ENCODE measurements around the gene CCDC3. TPM values are rescaled to one million over a fixed set of nuclear protein-coding genes. Genes with fewer than 3 reads are reported as not detected.

Gene CCDC3
- total RNA-seq, 1 donor from 2014 or later, result 0.09 TPM

DNA sequence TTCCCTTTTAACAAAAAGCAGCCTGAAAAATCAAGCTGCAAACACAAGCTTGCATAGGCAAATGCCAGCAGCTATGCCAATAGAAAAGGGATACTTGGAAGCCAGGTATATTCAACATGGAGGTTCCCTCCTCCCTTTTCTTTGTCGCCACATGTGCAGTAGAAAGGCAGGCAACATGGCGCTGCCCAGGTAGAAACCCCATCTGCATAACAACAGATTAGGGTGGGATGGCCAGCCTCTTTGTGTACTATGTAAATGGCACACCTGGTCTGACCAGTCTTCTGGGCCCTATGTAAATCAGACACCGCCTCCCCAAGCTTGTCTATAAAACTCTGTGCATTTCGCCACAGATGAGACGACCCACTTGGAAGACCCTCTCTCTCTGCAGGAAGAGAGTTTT is 58.1 kb downstream of the CCDC3 start:
- Mint-ChIP-seq H3K27ac (no peak overlapping the region), H3K36me3 (ENCODE audit: low read depth) (no peaks in the 10 kb centered on the region), H3K4me3 (no peak overlapping the region), H3K9me3 (no peaks in the 10 kb centered on the region), H3K4me1 (no peaks in the 10 kb centered on the region), H3K27me3 (peaks cover 2% of the 10 kb centered on the region)
- intact Hi-C loops (cut with micrococcal nuclease), result no loop called here
- DNase-seq, result no peak

DNA sequence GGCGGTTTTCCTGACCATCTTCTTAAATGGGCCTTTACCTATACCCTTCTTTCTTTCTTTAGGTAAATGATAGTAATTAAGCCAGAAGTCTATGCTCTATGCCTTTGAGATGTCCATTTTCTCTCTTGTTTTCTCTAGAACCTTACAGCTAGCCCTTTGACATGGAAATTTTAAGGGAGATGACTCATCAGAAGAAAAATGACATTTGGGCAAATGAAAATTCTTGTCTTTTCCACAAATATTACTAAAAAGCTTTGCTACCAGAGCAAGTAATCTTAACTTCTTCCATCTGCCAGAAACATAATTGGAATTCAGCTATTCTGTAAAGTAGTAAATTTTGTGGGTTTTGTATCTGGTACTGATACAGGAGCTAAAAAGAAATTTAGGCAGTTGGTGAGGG is 59.5 kb downstream of the CCDC3 start:
- intact Hi-C loops (cut with micrococcal nuclease), result no loop called here
- no peaks in the 10 kb centered on the region for H3K9me3 Mint-ChIP-seq
- H3K4me1 Mint-ChIP-seq, result no peaks in the 10 kb centered on the region
- H3K27me3 Mint-ChIP-seq, result peaks cover 2% of the 10 kb centered on the region
- DNase-seq, result no peak
- H3K4me3 Mint-ChIP-seq, result no peak overlapping the region
- no peak overlapping the region for H3K27ac Mint-ChIP-seq
- no peaks in the 10 kb centered on the region for H3K36me3 Mint-ChIP-seq (ENCODE audit: low read depth)

DNA sequence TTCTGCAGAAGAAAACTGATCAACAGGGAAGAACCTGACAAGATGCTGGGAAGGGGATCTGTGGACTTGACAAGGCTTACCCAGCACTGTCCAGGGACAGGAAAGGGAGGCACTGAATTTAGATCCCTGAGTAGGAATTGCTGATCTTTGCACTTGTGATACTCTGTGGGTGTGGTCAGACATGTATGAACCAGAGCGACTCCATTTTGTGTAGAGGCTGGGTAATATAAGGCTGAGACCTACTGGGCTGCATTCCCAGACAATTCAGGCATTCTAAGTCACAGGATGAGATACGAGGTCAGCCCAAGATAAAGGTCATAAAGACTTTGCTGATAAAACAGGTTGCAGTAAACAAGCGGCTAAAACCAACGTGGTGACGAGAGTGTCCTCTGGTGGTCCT is 60.7 kb downstream of the CCDC3 start:
- Mint-ChIP-seq H3K27me3 (peaks cover 4% of the 10 kb centered on the region), H3K4me1 (no peaks in the 10 kb centered on the region), H3K36me3 (ENCODE audit: low read depth) (no peaks in the 10 kb centered on the region), H3K27ac (no peak overlapping the region), H3K9me3 (no peaks in the 10 kb centered on the region), H3K4me3 (no peak overlapping the region)
- DNase-seq, result no peak
- intact Hi-C loops (cut with micrococcal nuclease), result no loop called here

DNA sequence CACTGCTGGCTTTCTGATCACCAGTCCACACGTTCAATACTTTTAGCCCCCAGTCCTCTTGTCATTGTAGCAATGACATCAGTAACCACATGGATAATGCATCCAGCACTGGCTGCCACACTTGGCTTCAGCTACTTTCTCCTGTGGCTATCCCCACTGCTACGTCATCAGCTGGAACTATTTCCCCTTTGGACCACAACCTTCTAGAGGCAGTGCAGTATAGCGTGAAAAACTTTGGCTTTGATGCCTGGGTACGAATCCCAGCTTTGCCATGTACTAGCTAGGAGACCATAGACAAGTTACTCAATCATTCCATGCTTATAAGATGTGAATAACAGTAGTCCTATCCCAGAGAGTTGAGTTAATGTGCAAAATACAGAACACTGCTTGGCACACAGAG is 63.2 kb downstream of the CCDC3 start:
- Mint-ChIP-seq H3K27ac (no peak overlapping the region), H3K27me3 (peaks cover 7% of the 10 kb centered on the region), H3K4me3 (no peak overlapping the region), H3K36me3 (ENCODE audit: low read depth) (no peaks in the 10 kb centered on the region), H3K9me3 (no peaks in the 10 kb centered on the region), H3K4me1 (no peaks in the 10 kb centered on the region)
- intact Hi-C loops (cut with micrococcal nuclease), result no loop called here
- no peak for DNase-seq

DNA sequence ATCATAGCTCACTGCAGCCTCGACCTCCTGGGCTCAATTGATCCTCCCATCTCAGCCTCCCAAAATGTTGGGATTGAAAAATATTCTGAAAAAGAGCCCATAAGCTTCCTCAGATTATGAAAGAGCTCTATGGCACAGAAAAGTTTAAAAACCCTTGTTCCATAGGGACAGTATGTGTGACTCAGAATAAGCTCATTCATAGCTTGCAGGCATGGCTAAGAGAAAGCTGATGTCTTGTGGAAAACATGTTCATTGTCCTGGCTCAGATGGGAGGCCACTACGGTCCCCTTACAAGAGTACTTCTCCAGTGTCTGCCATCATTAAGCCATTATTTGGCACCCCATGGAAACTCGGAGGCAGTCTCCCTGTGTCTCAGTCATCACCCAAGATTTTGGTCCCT is 64.0 kb downstream of the CCDC3 start:
- no peaks in the 10 kb centered on the region for H3K36me3 Mint-ChIP-seq (ENCODE audit: low read depth)
- intact Hi-C loops (cut with micrococcal nuclease), result no loop called here
- no peak for DNase-seq
- no peak overlapping the region for H3K27ac Mint-ChIP-seq
- peaks cover 7% of the 10 kb centered on the region for H3K27me3 Mint-ChIP-seq
- H3K4me1 Mint-ChIP-seq, result no peaks in the 10 kb centered on the region
- no peak overlapping the region for H3K4me3 Mint-ChIP-seq
- H3K9me3 Mint-ChIP-seq, result no peaks in the 10 kb centered on the region

DNA sequence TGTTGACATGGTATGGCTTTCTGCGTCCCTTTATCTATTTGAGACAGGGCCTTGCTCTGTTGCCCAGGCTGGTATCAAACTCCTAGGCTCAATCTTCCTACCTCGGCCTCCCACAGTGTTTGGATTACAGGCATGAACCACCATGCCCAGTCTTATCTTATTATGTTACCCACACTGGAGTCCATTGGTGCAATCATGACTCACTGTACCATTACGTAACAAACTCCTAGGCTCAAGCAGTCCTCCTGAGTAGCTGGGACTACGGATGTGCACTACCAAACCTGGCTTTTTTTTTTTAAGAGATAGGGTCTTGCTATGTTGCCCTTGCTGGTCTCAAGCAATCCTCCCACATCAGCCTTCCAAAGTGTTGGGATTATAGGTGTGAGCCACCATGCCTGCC is 66.7 kb downstream of the CCDC3 start:
- no peak overlapping the region for H3K27ac Mint-ChIP-seq
- no peaks in the 10 kb centered on the region for H3K36me3 Mint-ChIP-seq (ENCODE audit: low read depth)
- intact Hi-C loops (cut with micrococcal nuclease), result no loop called here
- H3K27me3 Mint-ChIP-seq, result peaks cover 7% of the 10 kb centered on the region
- H3K9me3 Mint-ChIP-seq, result no peaks in the 10 kb centered on the region
- no peak for DNase-seq
- no peaks in the 10 kb centered on the region for H3K4me1 Mint-ChIP-seq
- no peak overlapping the region for H3K4me3 Mint-ChIP-seq

DNA sequence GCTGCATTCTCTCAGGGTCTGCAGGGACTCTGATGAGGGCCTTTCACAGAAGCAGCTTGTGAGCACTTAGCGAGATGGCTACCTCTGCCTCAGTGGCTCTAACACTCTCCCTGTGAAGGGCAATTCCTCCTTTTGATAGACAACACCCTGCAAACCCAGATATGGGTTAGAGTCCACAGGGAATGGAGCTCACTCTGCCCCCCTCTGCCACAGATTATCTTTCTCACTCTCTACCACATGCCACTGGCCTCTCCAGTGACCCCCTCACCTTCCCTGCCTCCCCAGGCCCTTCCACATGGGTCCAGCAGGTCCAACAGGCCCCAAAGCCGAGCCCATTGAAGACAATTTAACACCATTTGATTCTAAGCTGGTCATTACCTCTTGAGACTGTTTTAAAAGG is 72.1 kb downstream of the CCDC3 start:
- Mint-ChIP-seq H3K27me3 (peaks cover 5% of the 10 kb centered on the region), H3K9me3 (no peaks in the 10 kb centered on the region), H3K36me3 (ENCODE audit: low read depth) (no peaks in the 10 kb centered on the region), H3K4me3 (no peak overlapping the region), H3K27ac (no peak overlapping the region), H3K4me1 (no peaks in the 10 kb centered on the region)
- intact Hi-C loops (cut with micrococcal nuclease), result no loop called here
- DNase-seq, result no peak

DNA sequence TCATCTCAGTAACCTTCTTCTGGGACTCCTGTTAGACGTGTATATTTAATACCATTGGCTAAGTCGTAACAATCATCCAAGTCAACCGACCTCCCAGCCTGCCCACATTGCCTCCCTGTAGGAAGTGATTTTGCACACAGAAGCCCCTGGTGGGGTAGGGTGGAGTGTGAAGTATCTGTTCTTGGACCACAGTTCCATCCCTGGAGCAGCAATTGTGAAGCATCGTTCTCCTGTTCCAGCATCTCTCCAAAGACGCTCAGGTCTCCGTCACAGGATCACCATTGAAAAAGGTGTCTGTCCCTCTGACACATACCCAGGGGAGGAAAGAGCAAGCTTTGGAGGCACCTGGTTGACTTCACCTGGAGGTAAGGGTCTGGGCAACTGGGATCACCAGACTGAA is 72.9 kb downstream of the CCDC3 start:
- Mint-ChIP-seq H3K27me3 (peaks cover 2% of the 10 kb centered on the region), H3K4me1 (no peaks in the 10 kb centered on the region), H3K27ac (no peak overlapping the region), H3K4me3 (no peak overlapping the region), H3K9me3 (no peaks in the 10 kb centered on the region), H3K36me3 (ENCODE audit: low read depth) (no peaks in the 10 kb centered on the region)
- intact Hi-C loops (cut with micrococcal nuclease), result no loop called here
- no peak for DNase-seq

DNA sequence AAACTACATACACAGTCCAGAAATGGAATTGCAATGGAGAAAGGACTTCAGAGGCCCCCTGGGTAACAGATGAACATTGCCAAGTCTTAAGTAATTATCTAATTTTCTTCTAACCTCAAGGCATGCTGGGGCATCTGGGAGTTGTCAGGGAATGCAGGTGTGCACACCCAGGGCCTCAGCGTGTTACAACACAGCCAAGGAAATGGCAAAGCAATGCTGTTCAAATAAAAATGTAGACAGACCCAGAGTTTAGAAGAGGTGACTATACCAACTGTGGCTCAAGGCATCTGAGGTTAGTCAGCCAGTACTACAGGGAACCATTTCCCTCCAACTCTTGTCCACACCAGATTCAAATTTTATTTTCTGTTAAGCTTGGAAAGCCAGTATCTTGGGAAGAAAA is 73.6 kb downstream of the CCDC3 start:
- peaks cover 2% of the 10 kb centered on the region for H3K27me3 Mint-ChIP-seq
- no peak overlapping the region for H3K4me3 Mint-ChIP-seq
- intact Hi-C loops (cut with micrococcal nuclease), result no loop called here
- H3K4me1 Mint-ChIP-seq, result no peaks in the 10 kb centered on the region
- no peaks in the 10 kb centered on the region for H3K36me3 Mint-ChIP-seq (ENCODE audit: low read depth)
- H3K27ac Mint-ChIP-seq, result no peak overlapping the region
- no peaks in the 10 kb centered on the region for H3K9me3 Mint-ChIP-seq
- no peak for DNase-seq

DNA sequence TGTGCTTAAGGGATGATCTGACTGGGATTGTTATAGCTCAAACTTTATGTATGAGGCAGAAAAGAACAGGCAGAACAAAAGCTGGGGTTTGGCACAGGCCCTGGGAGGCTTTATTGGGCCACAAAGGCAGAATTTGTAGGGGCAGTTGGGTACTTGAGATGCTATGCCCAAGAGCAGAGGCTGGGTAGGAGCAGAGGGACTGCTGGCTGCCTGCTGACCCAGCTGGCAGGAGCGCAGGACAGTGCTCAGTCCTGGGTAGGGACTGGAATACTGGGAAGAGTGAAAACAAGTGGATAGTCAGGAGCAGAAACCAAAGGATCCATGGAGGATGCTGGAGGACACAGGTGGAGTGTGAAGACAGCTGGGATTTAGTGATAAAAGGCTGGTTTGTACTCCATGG is 75.7 kb downstream of the CCDC3 start:
- no peak overlapping the region for H3K27ac Mint-ChIP-seq
- H3K4me3 Mint-ChIP-seq, result no peak overlapping the region
- peaks cover 4% of the 10 kb centered on the region for H3K27me3 Mint-ChIP-seq
- H3K4me1 Mint-ChIP-seq, result no peaks in the 10 kb centered on the region
- no peaks in the 10 kb centered on the region for H3K9me3 Mint-ChIP-seq
- intact Hi-C loops (cut with micrococcal nuclease), result no loop called here
- no peaks in the 10 kb centered on the region for H3K36me3 Mint-ChIP-seq (ENCODE audit: low read depth)
- no peak for DNase-seq

DNA sequence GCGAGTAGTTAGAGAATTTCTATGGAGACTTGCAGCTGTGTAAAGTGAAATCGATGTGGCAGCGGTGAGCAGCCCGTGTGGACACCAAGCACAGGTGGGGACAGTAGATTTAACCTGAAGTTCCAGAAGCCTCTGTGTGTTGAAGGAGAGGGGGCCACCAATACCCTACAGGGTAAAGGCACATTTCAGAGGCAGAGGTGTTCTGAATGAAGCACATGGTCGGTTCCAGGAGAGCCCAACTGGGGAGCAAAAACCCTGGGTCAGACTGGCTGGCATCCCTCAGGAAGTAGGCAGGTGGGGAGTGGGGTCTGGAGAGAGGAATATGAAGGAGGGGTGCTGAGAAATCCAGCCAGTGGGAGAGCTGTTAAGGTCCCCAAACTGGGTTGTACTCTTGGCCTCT is 76.6 kb downstream of the CCDC3 start:
- intact Hi-C loops (cut with micrococcal nuclease), result no loop called here
- no peaks in the 10 kb centered on the region for H3K4me1 Mint-ChIP-seq
- no peaks in the 10 kb centered on the region for H3K9me3 Mint-ChIP-seq
- peaks cover 4% of the 10 kb centered on the region for H3K27me3 Mint-ChIP-seq
- H3K4me3 Mint-ChIP-seq, result no peak overlapping the region
- H3K36me3 Mint-ChIP-seq (ENCODE audit: low read depth), result no peaks in the 10 kb centered on the region
- H3K27ac Mint-ChIP-seq, result no peak overlapping the region
- no peak for DNase-seq

DNA sequence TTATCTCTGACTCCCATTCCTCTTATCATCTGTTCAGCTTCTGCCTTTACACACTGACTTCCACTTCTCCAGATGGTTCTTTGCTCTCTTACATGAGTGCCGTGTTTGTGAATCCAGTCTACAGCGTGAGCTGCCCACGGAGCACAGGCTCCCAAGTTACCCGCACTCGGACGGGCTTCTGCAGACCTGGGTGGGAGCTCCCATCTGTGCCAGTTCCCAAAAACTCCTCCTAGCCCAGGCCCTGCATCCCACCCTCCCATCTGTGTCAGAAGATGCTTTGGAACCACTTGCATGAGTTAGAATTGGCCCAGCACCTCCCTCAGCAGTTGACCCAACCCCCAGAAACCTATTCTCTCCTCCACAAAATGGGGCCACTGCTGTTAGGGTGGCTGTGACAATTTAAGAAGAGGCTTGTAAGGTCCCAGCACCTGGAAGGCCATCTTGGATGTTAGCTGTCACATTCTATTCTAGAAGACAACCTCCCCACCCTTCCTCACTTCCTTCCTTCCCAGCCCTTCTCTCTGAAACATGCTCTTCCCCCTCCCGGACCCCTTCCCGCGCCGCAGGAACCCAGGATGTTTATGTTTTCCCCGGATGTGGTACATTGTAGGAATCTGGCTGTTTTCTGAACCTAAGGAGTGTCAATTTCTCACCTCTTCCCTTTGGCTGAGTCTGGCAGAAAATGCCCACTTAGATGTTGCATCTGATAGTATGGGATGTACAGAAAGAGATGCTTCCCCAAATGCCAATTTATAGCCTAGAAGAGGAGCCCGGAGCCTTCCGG is 79.2 kb downstream of the CCDC3 start:
- DNase-seq, result no peak
- H3K36me3 Mint-ChIP-seq (ENCODE audit: low read depth), result no peaks in the 10 kb centered on the region
- intact Hi-C loops (cut with micrococcal nuclease), result no loop called here
- peaks cover 4% of the 10 kb centered on the region for H3K27me3 Mint-ChIP-seq
- H3K9me3 Mint-ChIP-seq, result no peaks in the 10 kb centered on the region
- no peak overlapping the region for H3K27ac Mint-ChIP-seq
- no peaks in the 10 kb centered on the region for H3K4me1 Mint-ChIP-seq
- H3K4me3 Mint-ChIP-seq, result no peak overlapping the region

DNA sequence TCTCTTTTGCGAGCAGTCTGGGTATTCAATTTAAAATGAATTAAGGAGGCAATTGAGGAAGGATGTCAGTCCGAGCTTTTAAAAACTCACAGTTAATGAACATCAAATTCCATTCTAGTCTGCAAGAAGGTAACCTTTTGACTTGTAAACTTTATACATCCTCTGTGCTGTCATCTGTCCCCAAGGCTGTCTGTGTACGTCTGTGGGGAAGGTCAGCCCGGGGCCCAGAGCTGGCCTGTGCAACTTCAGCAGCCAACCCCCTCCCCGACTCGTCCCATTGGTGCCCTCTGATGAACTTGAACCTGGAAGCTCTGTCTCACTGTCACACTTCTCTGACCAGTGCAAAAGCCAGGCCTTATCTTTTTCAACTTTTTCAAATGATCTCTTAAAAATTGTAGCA is 80.3 kb downstream of the CCDC3 start:
- DNase-seq, result no peak
- H3K4me3 Mint-ChIP-seq, result no peak overlapping the region
- H3K4me1 Mint-ChIP-seq, result no peaks in the 10 kb centered on the region
- H3K9me3 Mint-ChIP-seq, result no peaks in the 10 kb centered on the region
- peaks cover 2% of the 10 kb centered on the region for H3K27me3 Mint-ChIP-seq
- no peaks in the 10 kb centered on the region for H3K36me3 Mint-ChIP-seq (ENCODE audit: low read depth)
- H3K27ac Mint-ChIP-seq, result no peak overlapping the region
- intact Hi-C loops (cut with micrococcal nuclease), result no loop called here

DNA sequence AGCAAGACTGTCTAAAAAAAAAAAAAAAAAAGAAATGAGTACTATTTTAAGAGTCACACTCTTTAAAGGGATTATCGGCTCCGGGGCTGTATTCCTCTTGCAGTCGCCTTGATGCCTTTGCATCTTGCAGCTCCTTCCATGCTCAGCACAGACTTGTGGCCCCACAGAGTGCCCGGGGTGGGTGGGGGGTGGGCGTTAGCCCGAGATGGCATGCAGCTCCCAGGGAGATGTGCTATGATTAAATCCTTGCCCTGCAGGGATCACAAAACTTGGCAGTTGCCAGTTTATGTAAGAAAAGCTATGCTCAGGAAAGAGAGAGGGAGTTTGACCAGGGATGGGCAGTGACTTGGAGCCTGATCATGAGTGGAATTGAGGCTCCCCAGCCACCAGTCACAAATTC is 81.9 kb downstream of the CCDC3 start:
- peaks cover 7% of the 10 kb centered on the region for H3K27me3 Mint-ChIP-seq
- H3K4me1 Mint-ChIP-seq, result no peaks in the 10 kb centered on the region
- H3K9me3 Mint-ChIP-seq, result no peaks in the 10 kb centered on the region
- H3K27ac Mint-ChIP-seq, result no peak overlapping the region
- no peak overlapping the region for H3K4me3 Mint-ChIP-seq
- DNase-seq, result no peak
- intact Hi-C loops (cut with micrococcal nuclease), result no loop called here
- no peaks in the 10 kb centered on the region for H3K36me3 Mint-ChIP-seq (ENCODE audit: low read depth)

DNA sequence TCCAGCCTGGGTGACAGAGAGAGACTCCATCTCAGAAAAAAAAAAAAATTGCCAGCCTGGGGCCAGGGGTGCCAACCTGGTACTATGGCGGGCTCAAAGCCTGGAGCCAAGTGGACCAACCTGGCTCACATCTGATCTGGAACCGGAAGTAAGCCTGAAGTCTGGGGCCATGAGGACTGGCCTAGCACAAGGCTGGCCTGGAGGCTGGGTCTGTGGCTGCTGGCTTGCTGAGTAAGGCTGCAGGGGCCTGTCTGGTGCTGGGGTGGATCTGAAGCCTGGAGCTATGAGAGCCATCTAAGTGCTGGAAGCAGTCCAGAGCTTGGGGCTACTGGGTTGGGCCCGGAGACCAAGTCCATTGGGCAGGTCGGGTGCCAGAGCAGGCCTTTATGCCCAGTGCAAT is 84.9 kb downstream of the CCDC3 start:
- Mint-ChIP-seq H3K36me3 (ENCODE audit: low read depth) (no peaks in the 10 kb centered on the region), H3K27me3 (peaks cover 15% of the 10 kb centered on the region), H3K4me1 (no peaks in the 10 kb centered on the region), H3K27ac (no peak overlapping the region), H3K9me3 (peaks cover 7% of the 10 kb centered on the region), H3K4me3 (no peak overlapping the region)
- intact Hi-C loops (cut with micrococcal nuclease), result no loop called here
- no peak for DNase-seq
